ENCODE data around the gene GUCY1B1.

GUCY1B1 gene

GRCh38 chr4:155846929-155847328, 88.1 kb downstream of the GUCY1B1 start:
- H3K79me2 ChIP-seq (ENCODE audit: insufficient read depth, low read length): no peaks in the 10 kb centered on the region
- H3K4me3 ChIP-seq (ENCODE audit: low read depth in 1 of 2, low read length in 2 of 2): no peak overlapping the region
- TF ChIP-seq EZH2 (IDR thresholded peaks at IDR 0.05; ENCODE audit: borderline replicate concordance, low read depth, low read length, severe bottlenecking) (no peak), CTCF (IDR thresholded peaks at IDR 0.05; ENCODE audit: borderline replicate concordance, extremely low read depth, low read length, poor library complexity, severe bottlenecking) (no peak)
- H3K4me1 ChIP-seq (ENCODE audit: insufficient read depth, low read length): no peaks in the 10 kb centered on the region
- no peak overlapping the region for H3K4me2 ChIP-seq (ENCODE audit: insufficient read depth, low read length)
- H3K9me3 ChIP-seq (ENCODE audit: insufficient read depth, low read length, severe bottlenecking): peaks cover 3% of the 10 kb centered on the region
- H3K27ac ChIP-seq (ENCODE audit: low read length): no peak overlapping the region
- ATAC-seq (ENCODE audit: insufficient read depth, low read depth): no peak
- H3K9ac ChIP-seq (ENCODE audit: low read depth, low read length): no peak overlapping the region
- H2AFZ ChIP-seq (ENCODE audit: low read depth, low read length): no peak overlapping the region
- no peaks in the 10 kb centered on the region for H4K20me1 ChIP-seq (ENCODE audit: insufficient read depth, low read length)
- H3K36me3 ChIP-seq (ENCODE audit: insufficient read depth, low read length): no peaks in the 10 kb centered on the region
- DNase-seq: no peak
- H3K27me3 ChIP-seq (ENCODE audit: insufficient read depth, low read length, poor library complexity): no peaks in the 10 kb centered on the region

- Histone ChIP-seq H4K20me1 (ENCODE audit: insufficient read depth, low read length) (no peaks in the 10 kb centered on the region), H3K4me3 (ENCODE audit: low read depth in 1 of 2, low read length in 2 of 2) (no peak overlapping the region), H3K36me3 (ENCODE audit: insufficient read depth, low read length) (no peaks in the 10 kb centered on the region), H3K79me2 (ENCODE audit: insufficient read depth, low read length) (no peaks in the 10 kb centered on the region), H3K4me1 (ENCODE audit: insufficient read depth, low read length) (no peaks in the 10 kb centered on the region), H3K9me3 (ENCODE audit: insufficient read depth, low read length, severe bottlenecking) (peaks cover 3% of the 10 kb centered on the region), H3K27me3 (ENCODE audit: insufficient read depth, low read length, poor library complexity) (no peaks in the 10 kb centered on the region), H2AFZ (ENCODE audit: low read depth, low read length) (no peak overlapping the region), H3K27ac (ENCODE audit: low read length) (no peak overlapping the region), H3K4me2 (ENCODE audit: insufficient read depth, low read length) (no peak overlapping the region), H3K9ac (ENCODE audit: low read depth, low read length) (no peak overlapping the region)
- DNase-seq (no peak), ATAC-seq (ENCODE audit: insufficient read depth, low read depth) (no peak)
- TF ChIP-seq EZH2 (IDR thresholded peaks at IDR 0.05; ENCODE audit: borderline replicate concordance, low read depth, low read length, severe bottlenecking): no peak
- no peak for TF ChIP-seq CTCF (IDR thresholded peaks at IDR 0.05; ENCODE audit: borderline replicate concordance, extremely low read depth, low read length, poor library complexity, severe bottlenecking)
Measured at GRCh38 chr4:155849042-155849441, 90.2 kb downstream of the GUCY1B1 start.

- no peak overlapping the region for H3K27ac ChIP-seq (ENCODE audit: low read length)
- DNase-seq: no peak
- H3K27me3 ChIP-seq (ENCODE audit: insufficient read depth, low read length, poor library complexity): peaks cover 8% of the 10 kb centered on the region
- ATAC-seq (ENCODE audit: insufficient read depth, low read depth): no peak
- H3K36me3 ChIP-seq (ENCODE audit: insufficient read depth, low read length): no peaks in the 10 kb centered on the region
- H2AFZ ChIP-seq (ENCODE audit: low read depth, low read length): no peak overlapping the region
- no peaks in the 10 kb centered on the region for H4K20me1 ChIP-seq (ENCODE audit: insufficient read depth, low read length)
- TF ChIP-seq EZH2 (IDR thresholded peaks at IDR 0.05; ENCODE audit: borderline replicate concordance, low read depth, low read length, severe bottlenecking) (no peak), CTCF (IDR thresholded peaks at IDR 0.05; ENCODE audit: borderline replicate concordance, extremely low read depth, low read length, poor library complexity, severe bottlenecking) (no peak)
- no peaks in the 10 kb centered on the region for H3K79me2 ChIP-seq (ENCODE audit: insufficient read depth, low read length)
- H3K4me1 ChIP-seq (ENCODE audit: insufficient read depth, low read length): no peaks in the 10 kb centered on the region
- no peak overlapping the region for H3K9ac ChIP-seq (ENCODE audit: low read depth, low read length)
- H3K9me3 ChIP-seq (ENCODE audit: insufficient read depth, low read length, severe bottlenecking): no peaks in the 10 kb centered on the region
- H3K4me2 ChIP-seq (ENCODE audit: insufficient read depth, low read length): no peak overlapping the region
- H3K4me3 ChIP-seq (ENCODE audit: low read depth in 1 of 2, low read length in 2 of 2): no peak overlapping the region
Measured at GRCh38 chr4:155853189-155853588, 94.4 kb downstream of the GUCY1B1 start.
